Stimulated activated CD4-positive, alpha-beta T cell treated with anti-CD3 and anti-CD28 coated beads, TNF-alpha, amount 100 ng/mL, for 4 hours (primary cell): ENCODE measurements around the gene TMEM184B.

Source experiments
- DNase-seq, 3 experiments: peaks; one replicate each; pipeline ENCODE4 v3.0.0-alpha.2; 2020; ENCODE audit warnings: low read depth in 3 of 3

TMEM184B gene

DNA sequence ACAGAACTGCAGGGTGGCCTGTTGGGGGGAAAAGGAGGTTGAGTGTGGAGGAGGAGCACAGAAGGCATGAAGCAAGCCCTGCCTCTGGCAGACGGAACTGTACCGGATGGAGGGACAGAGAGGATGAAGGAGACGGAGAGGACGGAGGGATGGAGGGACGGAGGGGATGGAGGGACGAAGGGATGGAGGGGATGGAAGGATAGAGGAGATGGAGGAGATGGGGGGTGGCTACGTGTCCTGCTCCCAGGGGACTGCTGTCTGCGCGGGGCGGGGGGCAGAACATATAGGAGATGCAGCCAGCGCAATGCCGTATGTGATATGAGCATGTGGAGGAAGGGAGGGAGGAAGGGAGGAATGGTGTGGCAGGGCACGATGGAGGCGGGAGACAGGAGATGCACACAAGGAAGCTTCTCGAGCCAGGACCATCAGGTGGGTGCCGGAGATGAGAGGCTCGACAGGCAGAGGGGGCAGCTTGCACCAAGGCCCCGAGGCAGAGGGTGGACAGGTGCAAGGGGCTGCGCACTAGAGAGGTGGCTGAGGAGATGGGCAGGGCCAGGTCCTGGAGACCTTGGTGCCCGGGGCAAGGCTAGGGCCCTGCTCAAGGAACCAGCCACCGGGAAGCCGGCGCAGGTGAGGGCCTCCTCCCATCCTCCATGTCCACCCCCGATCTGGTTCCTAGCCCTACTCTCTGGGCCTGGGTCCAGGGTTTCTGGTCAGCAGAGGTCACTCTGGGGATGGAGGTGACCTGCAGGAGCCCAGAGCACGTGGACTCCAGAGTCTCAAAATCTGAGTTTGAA, 45.8 kb downstream of the TMEM184B start:
- no peak for DNase-seq

DNA sequence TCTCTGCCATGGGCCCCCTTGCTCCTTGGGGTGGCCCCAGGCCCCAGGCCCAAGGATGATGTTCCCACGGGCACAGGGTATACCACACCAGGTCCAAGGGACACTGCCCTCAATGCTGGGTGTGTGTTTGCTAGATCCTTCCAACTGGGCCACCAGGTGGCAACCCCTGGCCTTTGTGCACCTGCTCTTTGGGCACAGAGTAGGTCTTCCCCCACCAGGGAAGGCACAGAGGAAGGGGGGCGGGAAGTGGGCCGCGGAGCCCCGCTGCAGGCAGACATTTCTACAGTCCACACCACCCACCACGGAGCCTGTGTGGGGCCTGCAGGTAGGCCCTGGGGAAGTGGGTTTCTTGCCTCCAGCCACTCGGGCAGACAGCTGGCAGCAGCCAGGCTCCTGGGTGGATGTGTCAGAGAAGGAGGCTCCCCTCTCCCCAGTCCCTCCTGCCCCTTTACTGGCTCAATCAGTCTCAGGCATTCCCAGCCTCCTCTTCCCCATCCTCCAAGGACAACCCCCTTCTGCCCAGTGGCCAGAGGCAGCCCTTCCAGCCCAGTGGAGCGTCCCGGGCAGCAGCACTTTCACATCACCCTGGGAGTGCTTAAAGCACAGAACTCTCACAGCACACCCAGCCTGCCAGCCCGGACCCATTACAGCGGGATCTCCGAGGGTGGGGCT, 49.4 kb downstream of the TMEM184B start:
- DNase-seq = no peak

DNA sequence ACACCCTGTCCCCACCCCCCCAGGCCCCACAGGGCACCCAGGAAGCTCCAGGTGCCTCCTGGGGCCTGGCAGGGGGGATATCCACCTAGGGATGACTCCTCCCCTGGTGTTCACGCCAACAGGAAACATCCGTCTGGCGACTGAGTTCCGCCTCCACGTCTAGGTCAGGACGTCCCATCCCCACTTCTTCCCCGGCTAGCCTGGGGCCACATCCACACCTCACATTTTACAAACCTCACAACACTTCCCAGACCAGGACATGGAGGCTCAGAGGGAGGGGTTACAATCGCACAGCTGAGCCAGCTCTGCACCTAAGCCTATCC, 50.1 kb downstream of the TMEM184B start:
- no peak for DNase-seq

DNA sequence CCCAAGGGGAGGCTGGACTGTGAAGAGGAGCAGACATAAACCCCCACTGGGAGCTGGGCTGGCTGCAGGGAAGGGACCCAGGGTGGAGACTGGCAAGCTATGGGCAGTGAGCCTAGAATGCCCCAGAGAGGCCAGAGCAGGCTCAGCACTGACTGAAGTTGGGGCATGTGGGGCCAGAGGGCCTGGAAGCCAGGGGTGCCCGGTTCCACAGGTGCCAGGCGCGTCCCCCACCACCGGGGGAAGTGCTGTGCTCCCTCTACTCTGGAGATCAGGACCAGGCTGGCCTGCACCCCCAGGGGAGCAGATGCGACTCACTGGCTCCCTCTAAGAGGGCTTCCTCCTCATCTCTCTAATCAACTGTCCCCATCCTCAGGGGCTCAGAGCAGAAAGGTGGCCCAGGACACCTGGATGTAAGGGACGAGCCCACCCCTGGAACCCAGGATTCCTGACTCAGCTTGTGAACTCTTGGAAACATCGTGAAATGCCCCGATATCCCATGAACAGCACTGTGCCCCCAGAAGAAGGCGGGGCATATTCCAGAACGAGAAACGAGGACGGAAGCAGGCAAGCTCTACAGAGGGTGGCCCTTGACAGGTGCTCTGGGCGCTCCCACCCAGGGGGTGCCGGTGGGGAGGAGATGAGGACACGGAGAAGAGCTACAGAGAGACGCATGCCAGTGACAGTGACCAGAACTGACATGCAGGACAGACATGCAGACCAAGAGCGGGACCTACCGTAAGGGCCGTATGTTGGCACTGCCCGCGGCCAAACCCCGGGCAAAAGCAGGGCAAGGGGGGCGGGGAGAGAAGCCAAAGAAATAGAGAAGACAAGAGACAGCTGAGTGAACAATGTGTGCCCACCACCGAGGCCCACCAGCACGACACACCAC, 50.7 kb downstream of the TMEM184B start:
- DNase-seq = no peak

DNA sequence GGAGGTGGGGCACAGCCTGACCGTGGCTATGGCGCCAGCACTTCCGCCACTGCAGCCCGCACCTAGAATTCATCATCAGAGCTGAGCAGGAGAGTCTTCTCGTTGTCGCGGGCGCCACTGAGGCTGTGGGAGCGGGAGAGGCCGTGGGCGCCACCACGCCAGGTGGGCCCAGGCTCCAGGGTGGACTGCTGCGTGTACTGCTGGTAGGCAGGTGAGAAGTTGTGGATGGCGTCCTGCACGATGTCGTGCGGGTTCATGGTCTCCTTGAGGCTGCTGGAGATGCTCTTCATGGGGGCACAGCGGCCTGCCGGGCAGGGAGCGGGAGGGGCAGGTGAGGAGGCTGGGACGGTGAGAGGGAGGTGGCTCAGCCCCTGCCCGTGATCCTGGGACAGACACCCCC, 51.4 kb downstream of the TMEM184B start:
- no peak for DNase-seq

DNA sequence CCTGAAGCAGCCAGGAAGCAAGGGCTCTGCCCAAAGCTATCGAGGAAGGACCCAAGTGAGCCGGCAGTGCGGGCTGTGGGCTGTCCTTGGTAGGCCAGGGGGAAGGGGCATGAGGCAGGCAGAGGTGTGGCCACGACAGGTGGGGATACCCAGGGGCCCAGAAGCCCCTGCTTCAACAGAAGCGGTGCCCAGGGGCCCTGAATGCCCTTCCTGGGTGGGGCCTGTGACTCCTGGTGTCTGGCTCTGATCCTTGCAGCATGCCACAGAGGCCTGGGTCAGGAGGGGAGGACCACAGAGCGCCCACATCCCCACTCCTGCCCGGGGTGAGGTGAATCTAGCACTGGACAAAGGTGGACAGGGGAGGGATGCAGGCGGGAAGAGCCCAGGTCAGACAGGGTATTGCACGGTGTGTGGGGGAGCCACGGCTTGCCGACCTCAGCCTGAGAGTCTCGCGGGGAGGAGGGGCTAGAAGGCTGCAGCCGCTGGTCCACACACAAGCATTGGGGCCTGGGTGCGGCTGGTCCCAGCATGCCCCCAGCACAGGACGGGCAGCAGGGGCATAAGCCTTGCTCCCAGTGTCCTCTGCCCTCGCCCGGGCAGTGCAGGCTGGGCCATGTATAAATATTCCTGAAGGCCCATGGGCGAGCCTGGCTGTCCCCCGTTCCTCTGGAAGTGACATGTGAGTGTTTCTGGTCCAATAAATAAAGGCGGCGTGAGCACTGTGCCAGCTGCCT, 52.0 kb downstream of the TMEM184B start:
- no peak for DNase-seq

DNA sequence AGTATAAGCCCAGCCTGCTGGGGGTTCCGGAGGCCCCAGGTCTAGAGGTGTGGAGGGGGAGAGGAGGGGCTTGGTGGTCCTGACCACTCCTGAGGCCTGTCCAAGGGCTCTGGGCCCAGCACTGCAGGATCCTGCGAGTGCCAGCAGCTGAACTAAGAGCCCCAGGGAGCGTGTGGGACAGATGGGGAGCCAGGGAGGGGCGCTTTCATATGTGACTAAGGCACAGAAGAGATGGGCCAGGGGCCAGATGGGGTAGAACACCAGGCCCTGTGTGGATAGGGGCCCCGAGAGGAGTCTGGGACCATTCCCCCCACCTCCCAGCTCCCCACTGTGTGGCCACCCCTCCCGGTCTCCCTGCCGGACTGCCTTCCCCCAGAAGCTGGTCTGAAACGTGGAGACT, 52.6 kb downstream of the TMEM184B start:
- no peak for DNase-seq

DNA sequence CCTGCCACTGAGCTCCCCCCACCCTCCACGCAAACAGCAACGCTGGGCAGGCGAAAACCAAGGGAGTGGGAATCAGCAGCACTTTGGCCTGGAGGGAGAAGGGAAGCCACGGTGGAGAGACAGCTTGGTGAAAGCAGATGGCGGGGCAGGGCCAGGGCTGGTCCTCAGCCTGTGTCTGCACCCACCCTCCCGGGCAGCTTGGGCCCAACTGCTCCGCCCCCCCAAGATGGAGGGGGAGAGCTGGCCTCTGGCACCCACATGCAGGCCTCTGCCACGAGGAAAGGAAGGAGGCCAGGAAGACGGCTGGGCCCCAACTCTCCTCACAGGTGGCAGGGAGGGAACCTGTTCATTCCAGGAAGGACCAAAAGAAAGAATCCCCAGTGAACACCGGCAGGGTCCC, 53.2 kb downstream of the TMEM184B start:
- no peak for DNase-seq

DNA sequence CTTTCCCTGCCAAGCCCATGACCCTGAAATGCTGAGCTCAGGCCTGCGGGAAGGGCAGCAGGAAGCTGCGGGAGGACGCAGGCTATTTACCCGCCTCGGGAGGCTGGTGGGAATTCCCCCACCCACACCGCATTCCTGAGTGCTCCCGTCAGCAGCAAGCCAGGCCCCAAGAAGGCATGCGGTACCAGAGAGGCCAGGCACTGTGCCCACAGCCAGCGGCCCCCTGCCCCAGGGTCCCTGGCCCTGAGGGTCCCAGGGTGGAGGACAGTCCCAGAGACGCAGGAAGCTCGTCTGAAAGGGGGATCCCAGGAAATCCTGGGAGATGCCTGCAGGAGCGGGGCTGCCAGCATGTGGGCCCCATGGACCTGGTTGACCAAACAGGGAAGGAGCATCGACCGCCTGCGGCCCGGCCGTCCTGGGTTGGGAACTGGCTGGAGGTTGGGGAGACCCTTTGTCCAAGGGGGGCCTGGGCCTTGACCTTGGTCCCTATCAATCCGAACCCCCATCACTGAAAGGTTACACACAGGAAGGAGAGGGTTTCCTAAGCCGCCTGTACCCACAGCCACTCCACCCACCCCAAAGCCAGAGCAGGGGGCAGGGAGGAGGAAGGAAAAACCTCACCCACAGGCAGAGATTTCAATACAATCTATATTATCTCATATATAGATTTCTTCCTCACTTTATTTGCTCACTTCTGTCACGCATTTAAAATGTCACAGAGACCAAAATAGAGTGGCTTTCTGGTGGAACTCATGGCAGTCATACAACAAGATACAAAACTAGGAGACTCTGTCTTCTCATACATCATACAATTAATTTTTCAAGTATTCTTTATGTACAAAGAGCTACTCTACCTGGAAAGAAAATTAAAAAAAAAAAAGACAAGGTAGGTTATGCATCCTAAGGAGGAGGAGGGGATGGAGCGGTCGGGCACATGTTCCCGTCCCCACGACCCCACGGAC, 53.9 kb downstream of the TMEM184B start:
- peak in 2 of 3 experiments; percentile 14 to 39 for DNase-seq

DNA sequence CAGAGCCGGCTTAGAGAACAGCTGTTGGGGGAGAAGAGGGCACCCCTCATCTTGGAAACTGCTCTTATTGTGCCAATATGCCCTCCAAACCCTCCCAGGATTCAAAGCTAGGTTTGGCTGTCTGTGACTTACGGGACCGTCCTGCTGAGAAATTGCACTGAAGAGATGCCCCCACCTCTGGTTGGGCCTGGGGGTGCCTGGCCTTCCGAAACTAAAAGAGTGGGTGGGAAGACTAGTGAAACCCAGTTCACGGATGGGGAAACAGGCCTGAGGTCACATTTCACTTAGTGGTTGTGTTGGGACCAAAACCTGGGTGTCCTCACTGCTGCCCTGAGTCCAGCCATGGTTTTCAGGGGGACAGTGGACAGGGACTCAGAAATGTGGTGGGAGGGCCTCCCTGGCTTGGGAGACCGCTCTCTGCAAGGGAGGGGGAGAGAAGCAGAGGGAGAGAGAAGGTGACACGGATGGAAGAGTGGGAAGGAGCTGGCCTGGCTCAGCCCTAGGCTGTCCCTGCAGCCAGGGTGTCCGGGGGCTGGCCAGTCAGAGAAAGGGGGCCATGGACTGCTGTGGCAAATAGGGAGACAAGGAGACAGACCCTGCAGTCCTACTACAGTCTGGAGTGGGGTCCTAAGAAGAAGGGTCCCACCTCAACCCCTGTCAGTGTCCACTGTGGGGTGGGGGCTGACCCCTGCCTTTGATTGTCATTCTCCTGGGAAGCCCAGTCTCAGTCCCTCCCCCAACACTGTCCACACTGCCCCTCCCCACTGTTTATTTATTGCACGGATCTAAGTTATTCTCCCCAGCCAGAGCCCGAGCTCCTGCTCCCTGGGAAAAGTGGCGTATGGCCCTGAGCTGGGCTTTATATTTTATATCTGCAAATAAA, 57.4 kb downstream of the TMEM184B start:
- DNase-seq = no peak

DNA sequence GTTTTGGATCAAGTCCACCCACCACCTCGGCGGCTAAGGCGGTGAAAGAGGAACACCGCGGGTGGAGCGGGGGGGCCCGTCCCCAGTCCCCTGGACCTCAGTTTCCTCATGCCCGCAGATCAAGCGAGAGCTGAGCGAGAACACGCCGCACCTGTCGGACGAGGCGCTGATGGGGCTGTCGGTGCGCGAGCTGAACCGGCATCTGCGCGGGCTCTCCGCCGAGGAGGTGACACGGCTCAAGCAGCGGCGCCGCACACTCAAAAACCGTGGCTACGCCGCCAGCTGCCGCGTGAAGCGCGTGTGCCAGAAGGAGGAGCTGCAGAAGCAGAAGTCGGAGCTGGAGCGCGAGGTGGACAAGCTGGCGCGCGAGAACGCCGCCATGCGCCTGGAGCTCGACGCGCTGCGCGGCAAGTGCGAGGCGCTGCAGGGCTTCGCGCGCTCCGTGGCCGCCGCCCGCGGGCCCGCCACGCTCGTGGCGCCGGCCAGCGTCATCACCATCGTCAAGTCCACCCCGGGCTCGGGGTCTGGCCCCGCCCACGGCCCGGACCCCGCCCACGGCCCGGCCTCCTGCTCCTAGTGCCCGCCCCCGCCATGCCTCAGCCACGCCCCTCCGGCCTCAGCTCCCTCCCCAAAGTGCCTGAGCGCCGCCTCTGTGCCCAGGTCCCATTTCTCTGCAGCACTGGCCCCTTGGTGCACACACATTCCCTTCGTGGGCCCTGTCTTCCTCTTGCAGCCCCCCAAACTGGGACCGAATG, 58.3 kb downstream of the TMEM184B start:
- peak; percentile 40 to 50 (median 49) for DNase-seq

DNA sequence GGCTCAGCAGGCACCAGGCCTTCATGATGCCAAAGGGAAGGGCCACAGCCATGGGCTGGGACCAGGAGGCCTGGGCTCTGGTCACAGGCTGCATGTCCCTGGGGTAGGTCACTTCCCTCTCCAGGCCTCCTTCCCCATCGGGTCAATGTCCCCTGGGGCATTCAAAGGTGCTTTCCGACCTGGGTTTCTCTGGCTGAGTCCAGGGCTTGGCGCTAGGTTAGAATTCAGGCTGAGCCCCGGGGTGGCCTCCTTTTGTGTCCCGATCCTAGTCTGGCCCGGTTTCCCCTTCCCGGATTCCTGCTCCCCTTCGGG, 58.9 kb downstream of the TMEM184B start:
- no peak for DNase-seq

DNA sequence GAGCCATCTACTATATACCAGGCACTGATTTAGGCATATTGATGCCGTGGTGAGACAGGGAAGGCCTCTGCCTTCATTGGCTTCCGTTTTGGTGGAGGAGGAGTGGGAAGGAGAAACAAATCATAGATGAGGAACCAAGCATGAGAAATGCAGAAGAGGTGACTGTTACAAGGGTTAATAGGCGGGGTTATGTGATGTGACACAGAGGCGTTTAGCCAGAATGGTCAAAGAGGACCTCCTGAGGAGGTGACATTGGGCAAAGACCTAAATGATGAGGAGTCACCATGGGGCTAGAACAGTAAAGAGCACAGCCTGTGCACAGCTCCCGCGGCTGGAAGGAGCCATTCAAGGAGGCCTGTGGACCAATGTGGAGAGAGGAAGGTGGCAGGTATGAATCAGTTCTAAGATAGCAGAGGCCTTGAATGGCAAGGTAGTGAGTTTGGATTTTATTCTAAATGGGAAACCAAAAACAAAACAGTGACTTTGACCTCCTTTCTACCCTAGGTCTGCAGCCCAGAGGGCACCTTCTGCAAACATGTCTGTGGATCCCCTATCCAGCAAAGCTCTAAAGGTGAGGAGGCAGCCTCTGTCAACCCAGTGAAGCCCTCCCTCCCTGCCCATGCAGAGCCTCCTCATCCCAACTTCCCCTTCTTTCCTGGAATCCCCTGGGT, 59.4 kb downstream of the TMEM184B start:
- no peak for DNase-seq

DNA sequence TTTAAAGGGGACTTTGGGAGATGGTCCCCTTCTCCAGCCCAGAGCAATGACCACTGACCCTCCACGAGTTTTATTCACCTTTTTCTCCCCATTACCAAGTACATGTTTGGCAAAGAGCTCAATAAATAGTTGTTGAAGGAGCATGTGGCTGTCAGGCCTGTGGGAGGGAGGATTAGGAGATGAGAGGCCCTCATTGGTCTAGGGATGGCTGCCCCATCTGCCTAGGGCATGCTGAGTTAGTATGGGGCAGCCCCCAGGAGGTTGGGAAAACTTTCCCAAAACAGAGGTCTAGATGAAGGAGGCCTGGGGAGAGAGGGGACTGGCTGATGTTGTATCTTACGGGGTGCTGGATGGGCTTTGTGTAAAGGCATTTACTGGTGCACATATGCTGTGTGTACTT, 60.4 kb downstream of the TMEM184B start:
- DNase-seq = no peak

DNA sequence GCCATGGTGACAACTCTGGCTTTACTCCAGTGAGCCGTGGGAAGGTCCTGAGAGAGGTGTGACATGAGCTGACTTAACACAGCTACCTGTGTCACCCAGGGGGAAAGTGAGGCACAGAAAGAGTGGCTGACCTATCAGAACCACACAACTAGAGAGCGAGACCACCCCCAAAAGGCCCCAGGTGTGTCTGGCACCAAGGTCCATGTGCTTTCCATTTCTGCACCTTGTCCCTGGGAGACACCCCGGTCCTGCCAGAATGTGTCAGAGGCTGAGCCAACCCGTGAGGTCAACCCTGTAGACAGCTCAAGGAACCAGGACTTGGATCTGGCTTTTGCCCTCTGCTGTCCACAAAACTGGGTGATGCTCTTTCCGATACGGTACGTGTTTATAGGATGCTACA, 61.3 kb downstream of the TMEM184B start:
- no peak for DNase-seq

DNA sequence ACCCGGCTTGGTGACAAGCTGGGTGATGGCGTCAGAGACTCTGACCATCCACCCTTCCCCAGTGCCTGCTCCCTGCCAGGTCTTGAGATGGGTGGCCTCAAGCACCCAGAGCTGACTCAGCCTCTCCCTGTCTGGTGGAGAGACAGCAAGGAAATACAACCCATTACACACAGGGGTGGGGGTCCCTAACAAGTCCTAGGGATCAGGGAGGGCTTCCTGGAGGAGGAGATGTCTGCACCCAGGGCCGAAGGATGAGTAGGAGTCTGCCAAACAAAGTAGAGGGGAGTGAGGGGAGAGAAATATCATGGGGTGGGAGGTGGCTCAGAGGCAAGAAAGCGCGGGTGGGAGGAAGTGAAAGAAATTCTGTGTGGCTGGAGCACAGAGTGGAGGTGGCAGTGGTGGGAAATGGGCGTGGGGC, 64.2 kb downstream of the TMEM184B start:
- DNase-seq = no peak

DNA sequence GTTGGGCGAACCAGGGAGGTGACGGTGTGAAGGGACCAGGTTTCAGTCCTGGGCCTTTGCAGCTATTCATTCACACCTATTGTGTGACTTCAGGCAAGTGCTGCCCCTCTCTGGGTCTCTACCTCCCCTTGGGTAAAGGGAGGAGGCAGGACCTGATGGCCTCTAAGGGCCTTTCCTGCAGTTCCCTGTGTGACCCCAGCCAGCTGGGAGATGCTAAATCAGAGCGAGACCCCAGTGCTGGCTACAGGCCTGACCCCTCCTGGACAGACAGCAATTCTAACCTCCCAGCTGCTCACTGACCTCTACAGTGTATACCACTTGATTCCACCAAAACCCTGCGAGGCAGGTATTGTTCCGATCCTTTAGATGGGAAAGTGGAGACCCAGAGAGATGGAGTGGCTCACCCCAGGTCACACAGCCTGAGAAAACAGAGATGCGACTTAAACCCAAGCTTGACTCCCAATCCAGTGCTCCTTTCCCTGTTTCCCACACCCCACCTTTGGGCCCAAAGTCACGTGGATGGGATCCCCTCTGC, 64.8 kb downstream of the TMEM184B start:
- no peak for DNase-seq
